NK-92 (cell line): ENCODE data around the gene PTH1R.

Source experiments
- DNase-seq: peaks from one replicate; lab custom pipeline; 2025; ENCODE audit not compliant: unreplicated experiment; lab: John Stamatoyannopoulos, UW

PTH1R gene

DNA sequence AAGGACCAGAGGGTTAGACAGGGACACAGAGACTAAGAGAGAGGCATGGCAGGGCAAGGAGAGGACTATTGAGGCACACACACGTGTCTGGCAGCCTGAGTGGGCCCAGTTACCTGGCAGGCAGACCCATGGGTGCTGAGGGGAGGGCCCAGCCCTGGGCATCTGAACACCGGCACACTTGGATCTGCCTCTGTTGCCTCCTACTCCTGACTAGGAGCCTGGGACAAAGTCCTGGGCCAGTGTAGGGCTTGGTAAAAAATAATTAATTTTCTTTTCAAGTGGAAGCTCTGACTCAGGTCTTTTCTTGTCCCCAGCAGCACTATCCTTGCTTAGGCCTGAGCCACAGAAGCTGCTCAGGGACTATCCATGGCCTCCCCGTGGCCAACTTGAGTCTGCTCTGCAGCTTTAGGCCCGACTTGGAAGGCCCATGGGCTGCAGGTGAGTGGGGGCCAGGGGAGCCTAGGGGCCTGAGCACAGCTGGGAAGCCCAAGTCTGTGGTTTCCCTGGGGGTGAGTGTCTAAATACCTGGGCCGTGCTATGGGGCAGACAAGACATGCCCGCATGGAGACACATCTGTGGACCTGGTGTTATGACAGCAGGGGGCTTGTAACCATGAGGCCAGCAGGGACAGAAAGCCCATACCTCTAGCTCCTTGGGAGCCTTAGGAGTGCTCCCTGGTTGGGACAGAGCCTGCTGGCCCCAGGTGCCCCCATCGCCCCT, at the start of gene PTH1R:
TSS of gene PTH1R (plus strand) at position 316 of the 720 bp plus-strand sequence. CDS start 5,839 bp downstream, outside the sequence.
- no peak for DNase-seq

DNA sequence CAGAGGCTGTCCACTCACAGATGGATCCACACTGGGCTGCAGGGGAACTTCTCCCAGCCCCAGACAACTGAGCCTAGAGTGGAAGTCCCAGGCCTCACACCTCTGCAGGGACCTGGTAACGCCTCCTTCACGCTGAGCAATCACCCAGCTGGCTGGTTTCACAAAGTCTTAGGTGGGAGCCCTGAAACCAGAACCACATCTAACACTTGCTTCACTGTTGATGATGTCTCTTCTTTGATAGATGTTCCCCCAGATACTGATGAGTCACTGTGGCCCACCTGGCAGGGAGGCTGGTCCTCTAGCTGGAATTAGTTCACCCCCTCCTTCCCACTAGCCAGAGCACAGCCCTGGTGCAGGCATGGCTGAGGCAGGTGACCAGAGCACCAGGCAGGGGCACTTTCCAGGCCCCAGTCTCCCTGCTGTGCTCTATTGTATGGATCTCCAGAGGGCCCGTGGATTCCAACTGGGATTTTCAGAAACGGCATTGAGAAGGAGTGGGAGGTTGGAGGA, 47.8 kb upstream of the PTH1R start:
- no peak for DNase-seq

DNA sequence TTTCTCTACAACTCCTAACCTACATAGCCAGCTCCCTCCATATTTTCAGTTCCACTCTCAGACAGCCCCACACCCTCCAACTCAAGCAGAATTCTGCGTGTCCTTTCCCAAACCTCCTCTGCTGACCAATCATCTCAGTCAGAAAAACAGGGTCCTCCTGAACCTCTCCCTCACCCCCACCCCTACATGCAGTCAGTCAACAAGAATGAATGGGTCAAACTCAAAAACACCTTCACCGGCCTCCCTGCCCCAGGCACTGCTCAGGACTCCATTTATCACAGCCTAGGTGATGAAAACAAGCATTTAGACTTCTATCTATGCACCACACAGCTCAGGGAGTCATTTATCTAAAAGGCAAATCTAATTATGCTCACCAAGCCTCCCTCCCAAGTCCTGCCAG, 46.7 kb upstream of the PTH1R start:
- no peak for DNase-seq

DNA sequence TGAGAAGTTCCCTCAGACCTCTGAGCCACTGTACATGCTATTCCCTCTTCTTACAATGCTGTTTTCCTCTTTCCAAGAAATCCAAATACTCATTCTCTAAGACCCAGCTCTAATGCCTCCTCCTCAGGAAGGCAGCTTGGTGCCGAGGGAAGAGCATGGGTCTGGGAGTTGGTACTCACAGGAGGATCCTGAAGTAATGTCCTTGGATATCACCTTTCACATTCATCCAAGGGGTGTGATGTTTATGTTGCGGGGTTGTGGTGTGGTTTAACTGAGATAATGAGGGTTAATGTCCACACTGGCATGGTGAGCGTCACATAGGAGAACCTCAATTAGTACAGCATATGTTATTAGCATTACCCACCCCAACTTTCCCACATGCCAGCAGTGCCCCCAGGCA, 46.2 kb upstream of the PTH1R start:
- DNase-seq: no peak

- no peak for DNase-seq
These were observed 45.7 kb upstream of the PTH1R start for GRCh38 chr3:46831841-46832240.

- no peak for DNase-seq
These were observed 43.9 kb upstream of the PTH1R start for GRCh38 chr3:46833346-46834300.

DNA sequence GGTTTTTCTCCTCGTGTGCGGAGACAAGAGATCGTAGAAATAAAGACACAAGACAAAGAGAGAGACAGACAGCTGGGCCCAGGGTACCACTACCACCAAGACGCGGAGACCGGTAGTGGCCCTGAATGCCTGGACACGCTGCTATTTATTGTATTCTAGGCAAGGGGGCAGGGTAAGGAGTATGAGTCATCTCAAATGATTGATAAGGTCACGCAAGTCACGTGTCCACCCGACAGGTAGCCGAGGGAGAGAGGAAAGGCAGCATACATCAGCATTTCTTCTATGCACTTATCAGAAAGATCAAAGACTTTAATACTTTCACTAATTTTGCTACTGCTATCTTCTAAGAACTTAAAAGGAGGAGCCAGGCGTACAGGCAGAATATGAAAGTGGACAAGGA, 42.5 kb upstream of the PTH1R start:
- DNase-seq: no peak

GRCh38 chr3:46835491-46835890, 42.0 kb upstream of the PTH1R start:
- DNase-seq: no peak

- no peak for DNase-seq
These were observed 39.2 kb upstream of the PTH1R start for GRCh38 chr3:46838301-46838700.

DNA sequence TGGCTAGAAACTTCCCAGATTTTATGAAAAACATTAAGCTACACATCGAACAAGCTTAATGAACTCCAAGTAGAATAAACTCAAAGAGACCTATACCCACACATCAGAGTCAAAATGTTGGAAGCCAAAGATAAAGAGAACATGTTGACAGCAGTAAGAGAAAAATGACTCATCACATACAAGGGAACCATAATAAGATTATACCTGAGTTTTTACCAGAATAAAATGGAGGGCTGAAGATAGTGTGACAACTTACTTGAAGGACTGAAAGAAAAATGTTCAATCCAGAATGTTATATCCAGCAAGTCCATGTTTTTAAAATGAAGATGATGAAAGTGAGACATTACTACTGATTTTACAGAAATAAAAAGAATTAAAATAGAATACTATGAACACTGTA, 37.0 kb upstream of the PTH1R start:
- no peak for DNase-seq

- DNase-seq: no peak
These were observed 34.0 kb upstream of the PTH1R start for GRCh38 chr3:46843508-46843907.

DNA sequence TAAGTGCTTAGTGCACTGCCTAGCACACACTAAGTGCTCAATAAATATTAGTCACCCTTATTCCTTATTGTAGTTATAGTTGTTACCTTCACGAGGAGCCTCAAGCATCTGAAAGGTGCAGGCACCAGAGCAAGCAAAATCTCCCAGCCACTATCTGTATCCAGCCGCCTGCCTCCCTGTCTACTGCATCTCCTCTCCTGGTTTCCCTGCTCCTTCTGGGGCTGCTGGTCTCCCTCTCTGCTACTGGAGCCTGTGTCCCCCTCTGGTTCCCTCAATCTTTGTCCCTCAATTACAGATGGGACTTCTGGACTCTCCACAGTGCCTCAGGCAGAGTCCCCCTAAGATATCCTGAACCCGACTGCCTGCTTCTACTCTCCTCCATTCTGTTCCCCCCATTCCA, 33.1 kb upstream of the PTH1R start:
- DNase-seq: no peak

GRCh38 chr3:46844881-46845312, 32.6 kb upstream of the PTH1R start:
- no peak for DNase-seq

GRCh38 chr3:46845397-46845859, 32.1 kb upstream of the PTH1R start:
- DNase-seq: no peak

GRCh38 chr3:46845860-46846623, 31.5 kb upstream of the PTH1R start:
- DNase-seq: no peak

GRCh38 chr3:46846624-46847542, 30.6 kb upstream of the PTH1R start:
- DNase-seq: no peak

DNA sequence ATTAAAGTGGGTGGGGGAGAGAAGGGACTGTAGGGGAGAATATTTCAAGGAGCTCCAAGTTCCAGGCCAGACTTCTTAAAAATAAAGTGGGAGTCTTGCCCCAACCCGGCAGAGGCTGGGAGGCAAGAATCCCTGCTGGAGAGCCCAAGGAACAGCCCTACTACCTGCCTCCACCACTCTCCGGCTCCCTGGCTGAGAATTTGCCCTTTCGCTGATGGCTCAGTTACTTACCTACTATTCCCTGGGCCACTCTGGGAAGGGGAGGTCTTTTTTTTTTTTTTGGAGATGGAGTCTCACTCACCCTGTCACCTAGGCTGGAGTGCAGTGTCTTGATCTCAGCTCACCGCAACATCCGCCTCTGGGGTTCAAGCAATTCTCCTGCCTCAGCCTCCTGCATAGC, 29.8 kb upstream of the PTH1R start:
- no peak for DNase-seq

GRCh38 chr3:46848271-46849044, 29.1 kb upstream of the PTH1R start:
- no peak for DNase-seq

DNA sequence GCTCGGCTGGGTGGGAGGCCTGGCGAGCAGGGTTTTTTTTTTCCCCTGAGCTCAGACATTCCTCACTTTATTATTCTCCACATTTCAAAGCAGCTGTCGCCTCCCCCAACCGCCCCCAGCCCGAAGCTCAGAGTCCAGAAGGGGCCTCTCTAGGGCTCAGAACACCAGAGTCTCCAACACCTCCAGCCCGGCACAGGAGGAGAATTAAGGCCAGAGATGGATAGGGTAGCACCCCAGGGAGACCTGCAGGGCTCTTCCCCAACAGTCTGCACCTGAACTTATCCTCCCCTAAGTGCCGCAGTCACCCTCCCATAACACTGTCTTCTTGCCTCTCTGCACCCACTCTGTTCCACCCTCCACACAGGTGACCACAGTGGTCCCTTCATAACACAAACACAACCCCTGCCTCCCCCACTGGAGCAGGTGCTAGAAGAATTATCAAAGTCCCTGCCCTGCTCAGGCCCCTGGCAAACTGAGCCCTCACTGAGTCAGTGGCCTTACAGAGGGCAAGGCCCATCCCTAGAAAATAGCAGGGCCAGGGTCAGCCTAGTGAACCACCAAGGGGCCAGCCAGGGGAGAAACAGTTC, 28.4 kb upstream of the PTH1R start:
- no peak for DNase-seq
